Peyer's patch (tissue), 4 donors: ENCODE data around the gene ZC2HC1B.

Source experiments
- POLR2A ChIP-seq, 2 donors: fragments of 450-650 bp; IDR thresholded peaks; one replicate each; pipeline ENCODE4 v1.5.1; 2017; ENCODE audit warnings: antibody characterized with exemption in 2 of 2, mild to moderate bottlenecking in 2 of 2, moderate library complexity in 2 of 2
- TF ChIP-seq, protein P1 (sequence below), 6 experiments: fragments of 450-650 bp in 4 of 6; fragments of 200-600 bp in 2 of 6; sonication (generic) in 1 of 6; IDR thresholded peaks; one replicate each; pipeline ENCODE4 v1.5.1; 2017 to 2019; ENCODE audit warnings: antibody characterized with exemption in 6 of 6, mild to moderate bottlenecking in 3 of 6, moderate library complexity in 1 of 6

- TF ChIP-seq, protein P1, sequence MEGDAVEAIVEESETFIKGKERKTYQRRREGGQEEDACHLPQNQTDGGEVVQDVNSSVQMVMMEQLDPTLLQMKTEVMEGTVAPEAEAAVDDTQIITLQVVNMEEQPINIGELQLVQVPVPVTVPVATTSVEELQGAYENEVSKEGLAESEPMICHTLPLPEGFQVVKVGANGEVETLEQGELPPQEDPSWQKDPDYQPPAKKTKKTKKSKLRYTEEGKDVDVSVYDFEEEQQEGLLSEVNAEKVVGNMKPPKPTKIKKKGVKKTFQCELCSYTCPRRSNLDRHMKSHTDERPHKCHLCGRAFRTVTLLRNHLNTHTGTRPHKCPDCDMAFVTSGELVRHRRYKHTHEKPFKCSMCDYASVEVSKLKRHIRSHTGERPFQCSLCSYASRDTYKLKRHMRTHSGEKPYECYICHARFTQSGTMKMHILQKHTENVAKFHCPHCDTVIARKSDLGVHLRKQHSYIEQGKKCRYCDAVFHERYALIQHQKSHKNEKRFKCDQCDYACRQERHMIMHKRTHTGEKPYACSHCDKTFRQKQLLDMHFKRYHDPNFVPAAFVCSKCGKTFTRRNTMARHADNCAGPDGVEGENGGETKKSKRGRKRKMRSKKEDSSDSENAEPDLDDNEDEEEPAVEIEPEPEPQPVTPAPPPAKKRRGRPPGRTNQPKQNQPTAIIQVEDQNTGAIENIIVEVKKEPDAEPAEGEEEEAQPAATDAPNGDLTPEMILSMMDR (IDR thresholded peaks at IDR 0.05): no peak
- TF ChIP-seq POLR2A (IDR thresholded peaks at IDR 0.05): no peak
Measured at GRCh38 chr6:143965503-143966171, 101.4 kb downstream of the ZC2HC1B start.
